Colonic mucosa (tissue), 4 donors: Measurements from ENCODE around the gene KLHL40. TPM values are rescaled to one million over a fixed set of nuclear protein-coding genes. Genes with fewer than 3 reads are reported as not detected.

Experiments
- DNase-seq: peaks from one replicate; pipeline ENCODE4 v3.0.0-alpha.2; 2020
- H3K27ac ChIP-seq: fragments of 200-600 bp; one replicate; pipeline ENCODE4 v1.8.0; 2021
- H3K27me3 ChIP-seq: fragments of 200-600 bp; one replicate; pipeline ENCODE4 v1.8.0; 2021
- H3K36me3 ChIP-seq: fragments of 200-600 bp; one replicate; pipeline ENCODE4 v1.8.0; 2021
- H3K4me1 ChIP-seq: fragments of 200-600 bp; one replicate; pipeline ENCODE4 v1.8.0; 2021; ENCODE audit warnings: mild to moderate bottlenecking
- H3K4me3 ChIP-seq: fragments of 200-600 bp; one replicate; pipeline ENCODE4 v1.8.0; 2021
- H3K9ac ChIP-seq, 2 donors: one replicate each; pipeline ENCODE4 v1.7.0; 2013; ENCODE audit warnings: control low read depth in 2 of 2, low read depth in 2 of 2, low read length in 2 of 2
- H3K9me3 ChIP-seq: fragments of 200-600 bp; one replicate; pipeline ENCODE4 v1.8.0; 2021
- intact Hi-C: fragments of 100-400 bp; cut with DNase I; formaldehyde crosslinking; loops from one replicate; pipeline ENCODE4 v1.14.1; 2022
- total RNA-seq, 2 donors: library from RNA; stranded (reverse); fragmentation: NEBNext Ultra II Directional in 1 of 2; extraction: Animal tissue kit (Norgen Biotek cat#: 25700) in 1 of 2; gene quantifications; one replicate each; pipeline ENCODE4 v1.2.1, GENCODE V29; 2021
- TF ChIP-seq, protein P1 (sequence below): fragments of 200-600 bp; IDR thresholded peaks from one replicate; pipeline ENCODE4 v1.8.0; 2022; ENCODE audit warnings: antibody characterized with exemption, mild to moderate bottlenecking
- donor health status: healthy.
- donor health status: DM: no; HTN: no; CAD: no.
- donor health status: DM: no; HTN: no; CAD: no.

KLHL40 gene
- total RNA-seq, 2 donors from 2014 or later = not detected

DNA sequence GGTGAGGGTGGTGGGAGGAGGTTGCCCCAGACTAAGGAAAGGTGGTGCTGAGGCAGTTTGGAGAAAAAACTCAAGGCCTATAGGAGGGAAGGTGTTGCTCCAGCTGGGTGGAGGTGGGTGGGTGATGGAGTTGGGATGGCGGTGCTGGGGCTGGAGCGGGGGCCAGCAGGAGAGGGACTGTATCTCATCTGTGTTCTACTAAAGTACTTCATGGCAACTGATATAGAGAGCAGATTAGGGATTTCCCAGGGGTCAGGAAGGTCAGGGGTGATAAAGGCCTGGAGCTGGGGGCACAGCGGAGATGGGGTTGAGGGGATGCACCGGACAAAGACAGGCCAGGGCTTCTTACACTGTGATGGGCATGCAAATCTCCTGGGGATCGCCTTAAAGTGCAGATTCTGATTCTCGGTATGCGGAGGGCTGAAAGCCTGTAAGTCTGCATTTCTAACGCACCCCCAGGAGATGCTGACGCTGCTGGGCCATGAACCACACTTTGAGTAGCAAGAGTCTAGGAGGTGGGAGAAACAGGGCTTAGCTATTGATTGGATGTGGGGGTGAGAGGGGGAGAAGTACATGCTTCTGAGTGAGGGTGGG is 4.2 kb downstream of the KLHL40 start:
- Histone ChIP-seq H3K9me3 (no peaks in the 10 kb centered on the region), H3K27ac (no peak overlapping the region), H3K4me1 (no peaks in the 10 kb centered on the region), H3K9ac (no peak overlapping the region), H3K4me3 (no peak overlapping the region), H3K36me3 (no peaks in the 10 kb centered on the region), H3K27me3 (no peaks in the 10 kb centered on the region)
- intact Hi-C loops = no loop called here
- TF ChIP-seq, protein P1, sequence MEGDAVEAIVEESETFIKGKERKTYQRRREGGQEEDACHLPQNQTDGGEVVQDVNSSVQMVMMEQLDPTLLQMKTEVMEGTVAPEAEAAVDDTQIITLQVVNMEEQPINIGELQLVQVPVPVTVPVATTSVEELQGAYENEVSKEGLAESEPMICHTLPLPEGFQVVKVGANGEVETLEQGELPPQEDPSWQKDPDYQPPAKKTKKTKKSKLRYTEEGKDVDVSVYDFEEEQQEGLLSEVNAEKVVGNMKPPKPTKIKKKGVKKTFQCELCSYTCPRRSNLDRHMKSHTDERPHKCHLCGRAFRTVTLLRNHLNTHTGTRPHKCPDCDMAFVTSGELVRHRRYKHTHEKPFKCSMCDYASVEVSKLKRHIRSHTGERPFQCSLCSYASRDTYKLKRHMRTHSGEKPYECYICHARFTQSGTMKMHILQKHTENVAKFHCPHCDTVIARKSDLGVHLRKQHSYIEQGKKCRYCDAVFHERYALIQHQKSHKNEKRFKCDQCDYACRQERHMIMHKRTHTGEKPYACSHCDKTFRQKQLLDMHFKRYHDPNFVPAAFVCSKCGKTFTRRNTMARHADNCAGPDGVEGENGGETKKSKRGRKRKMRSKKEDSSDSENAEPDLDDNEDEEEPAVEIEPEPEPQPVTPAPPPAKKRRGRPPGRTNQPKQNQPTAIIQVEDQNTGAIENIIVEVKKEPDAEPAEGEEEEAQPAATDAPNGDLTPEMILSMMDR = no peak
- DNase-seq = no peak

DNA sequence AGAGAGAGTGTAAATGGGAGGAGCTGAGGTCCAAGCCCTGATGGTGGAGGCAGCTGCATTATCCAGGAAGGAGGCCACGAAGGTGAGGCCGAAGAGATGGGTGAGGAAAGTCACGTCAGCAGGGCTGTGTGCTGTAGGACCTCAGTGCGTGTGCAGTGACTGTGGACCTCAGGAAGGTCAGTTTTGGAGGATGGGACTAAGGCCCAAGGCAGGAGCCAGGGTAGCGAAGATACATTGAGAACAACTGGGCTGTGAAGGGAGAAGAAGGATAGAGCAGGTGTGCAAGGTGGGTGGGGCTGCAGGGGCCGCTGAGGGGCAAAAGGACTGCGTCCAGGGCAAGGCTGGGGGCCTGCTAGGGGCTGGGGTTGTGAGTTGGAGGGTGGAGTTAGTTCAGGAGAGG is 4.9 kb downstream of the KLHL40 start:
- Histone ChIP-seq H3K9me3 (no peaks in the 10 kb centered on the region), H3K36me3 (no peaks in the 10 kb centered on the region), H3K4me3 (no peak overlapping the region), H3K27me3 (no peaks in the 10 kb centered on the region), H3K9ac (no peak overlapping the region), H3K4me1 (no peaks in the 10 kb centered on the region), H3K27ac (no peak overlapping the region)
- TF ChIP-seq, protein P1 = no peak
- no peak for DNase-seq
- intact Hi-C loops = no loop called here

DNA sequence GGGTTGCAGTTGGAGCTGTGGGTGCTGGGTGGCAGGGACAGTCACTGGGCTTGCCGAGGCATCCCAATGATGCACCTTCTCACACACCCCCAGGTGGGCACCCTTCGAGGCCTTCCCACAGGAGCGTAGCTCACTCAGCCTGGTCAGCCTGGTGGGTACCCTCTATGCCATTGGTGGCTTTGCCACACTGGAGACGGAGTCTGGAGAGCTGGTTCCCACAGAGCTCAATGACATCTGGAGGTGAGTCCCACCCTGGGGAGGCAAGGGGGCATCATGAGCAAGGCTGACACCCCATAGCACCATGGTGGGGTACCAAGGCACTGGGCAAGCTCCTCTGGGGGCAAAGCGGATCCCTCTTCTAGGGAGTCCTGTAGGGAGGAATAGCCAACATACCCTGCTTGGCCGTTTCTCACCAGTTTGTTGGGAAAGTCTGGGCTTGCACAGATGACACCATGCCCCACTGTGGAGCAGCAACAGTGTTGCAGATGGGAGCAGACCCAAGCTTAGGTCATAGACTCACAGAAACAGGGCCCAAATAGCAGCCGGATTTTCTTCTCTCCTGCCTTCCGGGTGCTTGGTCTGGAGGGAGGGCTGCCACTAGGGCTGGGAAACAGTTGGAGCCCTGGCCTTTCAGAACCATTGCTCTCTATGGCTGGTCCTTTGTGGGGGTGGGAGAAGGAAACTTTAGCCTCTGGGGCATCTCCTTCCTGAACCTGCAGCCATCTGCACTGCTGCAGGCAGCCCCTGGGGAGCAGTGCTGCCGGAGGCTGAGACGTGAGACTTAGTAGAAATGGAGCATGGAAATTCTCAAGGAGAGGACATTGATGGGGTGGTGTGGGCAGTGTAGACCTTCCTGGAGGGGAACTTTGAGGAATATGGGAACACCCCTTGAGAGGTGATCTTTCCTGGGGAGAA is 5.7 kb downstream of the KLHL40 start:
- Histone ChIP-seq H3K4me1 (no peaks in the 10 kb centered on the region), H3K4me3 (no peak overlapping the region), H3K9ac (no peak overlapping the region), H3K9me3 (no peaks in the 10 kb centered on the region), H3K27ac (no peak overlapping the region), H3K27me3 (no peaks in the 10 kb centered on the region), H3K36me3 (no peaks in the 10 kb centered on the region)
- no peak for DNase-seq
- TF ChIP-seq, protein P1 = no peak
- intact Hi-C loops = no loop called here

DNA sequence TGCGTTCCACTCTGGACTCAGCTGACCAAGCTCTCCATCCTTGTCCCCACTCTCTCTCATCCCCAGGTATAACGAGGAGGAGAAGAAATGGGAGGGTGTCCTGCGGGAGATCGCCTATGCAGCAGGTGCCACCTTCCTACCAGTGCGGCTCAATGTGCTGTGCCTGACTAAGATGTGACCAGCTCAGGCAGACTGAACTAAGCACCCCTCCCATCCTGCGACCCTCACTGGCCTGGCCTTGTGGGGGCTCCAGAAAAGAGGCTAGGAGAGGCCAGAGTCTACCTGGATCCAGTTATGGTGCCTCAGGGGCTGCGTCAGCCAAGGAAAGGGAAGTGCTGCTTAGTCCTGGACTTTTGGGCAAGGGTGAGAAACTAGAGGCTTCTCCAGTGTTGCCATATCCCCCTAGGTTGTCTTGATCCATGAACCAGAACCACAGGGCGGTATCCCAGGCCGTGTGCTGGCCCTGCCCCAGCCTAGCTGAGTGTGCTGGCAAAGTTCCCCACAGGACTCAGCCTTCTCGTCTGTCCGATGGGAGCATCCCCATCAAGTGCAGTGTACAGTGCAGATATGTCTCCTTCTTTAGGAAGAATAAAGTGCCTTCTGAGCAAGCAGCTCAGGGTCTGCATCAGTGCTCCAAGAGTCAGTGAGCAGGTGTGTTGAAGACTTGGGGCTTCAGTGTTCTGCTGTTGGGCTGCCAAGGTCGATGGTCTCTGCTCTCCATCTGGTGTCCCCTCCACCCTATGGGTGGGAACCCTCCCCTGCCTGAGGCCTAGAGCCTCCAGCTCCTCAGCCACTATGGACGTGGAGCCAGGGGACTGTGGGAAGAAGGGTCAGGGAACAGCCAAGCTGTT is 6.7 kb downstream of the KLHL40 start:
- Histone ChIP-seq H3K36me3 (no peaks in the 10 kb centered on the region), H3K27me3 (no peaks in the 10 kb centered on the region), H3K9me3 (no peaks in the 10 kb centered on the region), H3K4me3 (no peak overlapping the region), H3K9ac (no peak overlapping the region), H3K27ac (no peak overlapping the region), H3K4me1 (no peaks in the 10 kb centered on the region)
- TF ChIP-seq, protein P1 = no peak
- no peak for DNase-seq
- intact Hi-C loops = no loop called here
